Fibroblast of lung (primary cell): ENCODE data around the gene ZNF492. TPM values are rescaled to one million over a fixed set of nuclear protein-coding genes. Genes with fewer than 3 reads are reported as not detected.
"Not testable (repeated sequence)": the region's sequence is repeated elsewhere in the genome, so short reads cannot be mapped to it uniquely, and the experiment has no call there.

Source experiments
- DNase-seq, 2 donors: peaks; one replicate each; pipeline versions ENCODE4 v3.0.0 to v3.0.0-alpha.2; 2010; ENCODE audit warnings: low read depth in 2 of 2
- H2AFZ ChIP-seq: 2 replicates; pipeline ENCODE4 v1.5.1; 2012; ENCODE audit warnings: low read length, control low read depth, inconsistent platforms
- H3K27ac ChIP-seq: 2 replicates; pipeline ENCODE4 v1.5.1; 2011; ENCODE audit warnings: low read length, control low read depth; ENCODE audit not compliant: insufficient read depth
- H3K27me3 ChIP-seq: 2 replicates; pipeline ENCODE4 v1.5.1; 2011; ENCODE audit warnings: mild to moderate bottlenecking, low read length; ENCODE audit not compliant: control insufficient read depth, insufficient read depth
- H3K36me3 ChIP-seq: 2 replicates; pipeline ENCODE4 v1.5.1; 2011; ENCODE audit warnings: low read length; ENCODE audit not compliant: control insufficient read depth, insufficient read depth
- H3K4me1 ChIP-seq: 2 replicates; pipeline ENCODE4 v1.5.1; 2011; ENCODE audit warnings: low read length; ENCODE audit not compliant: control insufficient read depth, insufficient read depth; ENCODE audit errors: extremely low read depth
- H3K4me2 ChIP-seq: 2 replicates; pipeline ENCODE4 v1.5.1; 2011; ENCODE audit warnings: low read length, control low read depth; ENCODE audit not compliant: insufficient read depth; ENCODE audit errors: extremely low read depth
- H3K4me3 ChIP-seq, 4 experiments: fragments of 200-600 bp in 1 of 4; sonication (generic) in 1 of 4; replicated peaks in 1 of 4; 2 replicates each; pipeline ENCODE4 v1.5.1; 2011 to 2016; ENCODE audit warnings: low read length in 4 of 4, low read depth in 3 of 4, mild to moderate bottlenecking in 3 of 4, control low read depth in 2 of 4, inconsistent platforms in 1 of 4, mixed read lengths in 1 of 4; ENCODE audit not compliant: insufficient read depth in 1 of 4; ENCODE audit errors: control extremely low read depth in 1 of 4
- H3K79me2 ChIP-seq: 2 replicates; pipeline ENCODE4 v1.5.1; 2012; ENCODE audit warnings: mild to moderate bottlenecking, low read length, inconsistent platforms; ENCODE audit not compliant: control insufficient read depth, insufficient read depth
- H3K9ac ChIP-seq: 2 replicates; pipeline ENCODE4 v1.5.1; 2011; ENCODE audit warnings: mild to moderate bottlenecking, low read length, control low read depth; ENCODE audit not compliant: insufficient read depth
- H3K9me3 ChIP-seq: 2 replicates; pipeline ENCODE4 v1.5.1; 2012; ENCODE audit warnings: low read depth, low read length; ENCODE audit not compliant: control insufficient read depth, insufficient read depth
- H4K20me1 ChIP-seq: 2 replicates; pipeline ENCODE4 v1.5.1; 2011; ENCODE audit warnings: low read length; ENCODE audit not compliant: control insufficient read depth, insufficient read depth; ENCODE audit errors: extremely low read depth
- CTCF ChIP-seq, 2 donors: IDR thresholded peaks in 1 of 2; conservative IDR thresholded peaks in 1 of 2; 1 replicate in 1 of 2; 2 replicates in 1 of 2; pipeline ENCODE4 v1.5.1; 2011 to 2012; ENCODE audit warnings: low read length in 2 of 2, control low read depth in 1 of 2, inconsistent platforms in 1 of 2, low read depth in 1 of 2, mild to moderate bottlenecking in 1 of 2
- polyA plus RNA-seq, 2 donors: library from polyadenylated mRNA; depleted of rRNA in 1 of 2; stranded (reverse) in 1 of 2; unstranded in 1 of 2; fragments of >200 nt; gene quantifications; 2 replicates each; pipeline ENCODE4 v1.2.1, GENCODE V29; 2011 to 2012; ENCODE audit warnings: missing spikeins in 1 of 2
- total RNA-seq: library from RNA; depleted of rRNA; stranded (reverse); fragments of >200 nt; gene quantifications from 2 replicates; pipeline ENCODE4 v1.2.1, GENCODE V29; 2014

ZNF492 gene
- total and polyA plus RNA-seq, 2 donors (not counting 1 experiment from before 2014, with no cell fraction given) = 0.28 to 0.50 TPM

DNA sequence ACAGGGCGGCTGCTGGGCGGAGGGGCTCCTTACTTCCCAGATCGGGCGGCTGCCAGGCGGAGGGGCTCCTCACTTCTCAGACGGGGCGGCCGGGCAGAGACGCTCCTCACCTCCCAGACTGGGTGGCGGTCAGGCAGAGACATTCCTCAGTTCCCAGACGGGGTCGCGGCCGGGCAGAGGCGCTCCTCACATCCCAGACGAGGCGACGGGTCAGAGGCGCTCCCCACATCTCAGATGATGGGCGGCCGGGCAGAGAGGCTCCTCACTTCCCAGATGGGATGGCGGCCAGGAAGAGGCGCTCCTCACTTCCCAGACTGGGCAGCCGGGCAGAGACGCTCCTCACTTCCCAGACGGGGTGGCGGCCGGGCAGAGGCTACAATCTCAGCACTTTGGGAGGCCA is 69.0 kb downstream of the ZNF492 start:
- H3K79me2 ChIP-seq, H3K4me2 ChIP-seq, H3K27ac ChIP-seq, H3K27me3 ChIP-seq, DNase-seq, H4K20me1 ChIP-seq, H2AFZ ChIP-seq, H3K4me3 ChIP-seq, H3K9ac ChIP-seq, H3K36me3 ChIP-seq, H3K4me1 ChIP-seq, H3K9me3 ChIP-seq: not testable (repeated sequence)

DNA sequence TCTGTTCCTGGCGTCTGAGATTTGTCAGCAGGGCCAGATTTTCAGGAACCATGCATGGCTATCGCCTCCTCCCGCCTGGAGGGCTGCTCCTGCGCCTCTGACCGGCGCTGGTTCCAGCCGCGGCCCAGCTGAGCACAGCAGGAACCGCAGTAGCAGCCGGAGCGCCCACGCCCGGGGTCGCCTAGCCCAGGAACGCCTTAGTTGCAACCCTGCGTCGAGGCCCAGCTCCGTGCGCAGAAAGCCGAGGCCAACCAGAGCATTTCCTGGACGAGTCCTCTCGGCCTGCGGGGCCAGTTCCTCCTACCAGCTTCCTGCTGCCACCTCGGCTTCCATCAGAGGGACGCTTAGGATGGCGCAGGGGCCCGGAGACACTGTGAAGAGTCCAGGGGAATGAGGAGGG is 74.9 kb downstream of the ZNF492 start:
- Histone ChIP-seq H3K9me3 (no peaks in the 10 kb centered on the region), H3K4me1 (no peaks in the 10 kb centered on the region), H4K20me1 (no peaks in the 10 kb centered on the region), H3K27ac (no peak overlapping the region), H3K9ac (no peak overlapping the region), H2AFZ (no peak overlapping the region), H3K27me3 (no peaks in the 10 kb centered on the region), H3K79me2 (no peaks in the 10 kb centered on the region), H3K4me2 (no peak overlapping the region), H3K36me3 (no peaks in the 10 kb centered on the region), H3K4me3 (no peak overlapping the region)
- TF ChIP-seq CTCF (conservative IDR thresholded peaks at IDR 0.05 in 1 of 2, IDR thresholded peaks at IDR 0.05 in 1 of 2; ENCODE audit: low read depth in 1 of 2, low read length in 2 of 2) = no peak
- DNase-seq = no peak

Other genes with a start within 250 kb of the ZNF492 start
- 0.50 TPM in 1 of 2 replicates, not detected in the other for gene ZNF98, start 212.0 kb upstream of the ZNF492 start, total RNA-seq
- gene ZNF98, start 212.0 kb upstream of the ZNF492 start, polyA plus RNA-seq = 0.18 TPM in 1 of 2 replicates, not detected in the other
- under 0.01 TPM in 1 of 2 replicates, not detected in the other for gene ZNF99, start 149.8 kb downstream of the ZNF492 start, total RNA-seq
- gene ZNF99, start 149.8 kb downstream of the ZNF492 start, polyA plus RNA-seq = not detected in 2 replicates
- gene ZNF723, start 198.0 kb downstream of the ZNF492 start, total RNA-seq = not detected in 2 replicates
- gene ZNF723, start 198.0 kb downstream of the ZNF492 start, polyA plus RNA-seq = not detected in 2 replicates